Limb (tissue), 2 donors: ENCODE data around the gene CRTAC1.

Experiments
- DNase-seq, 2 donors: peaks; one replicate each; pipeline ENCODE4 v3.0.0-alpha.2; 2016; ENCODE audit errors: extremely low spot score in 2 of 2

The CRTAC1 gene

GRCh38 chr10:97901381-97901780 is 129.0 kb downstream of the CRTAC1 start:
- DNase-seq = no peak

GRCh38 chr10:97898429-97898828 is 132.0 kb downstream of the CRTAC1 start:
- no peak for DNase-seq

DNA sequence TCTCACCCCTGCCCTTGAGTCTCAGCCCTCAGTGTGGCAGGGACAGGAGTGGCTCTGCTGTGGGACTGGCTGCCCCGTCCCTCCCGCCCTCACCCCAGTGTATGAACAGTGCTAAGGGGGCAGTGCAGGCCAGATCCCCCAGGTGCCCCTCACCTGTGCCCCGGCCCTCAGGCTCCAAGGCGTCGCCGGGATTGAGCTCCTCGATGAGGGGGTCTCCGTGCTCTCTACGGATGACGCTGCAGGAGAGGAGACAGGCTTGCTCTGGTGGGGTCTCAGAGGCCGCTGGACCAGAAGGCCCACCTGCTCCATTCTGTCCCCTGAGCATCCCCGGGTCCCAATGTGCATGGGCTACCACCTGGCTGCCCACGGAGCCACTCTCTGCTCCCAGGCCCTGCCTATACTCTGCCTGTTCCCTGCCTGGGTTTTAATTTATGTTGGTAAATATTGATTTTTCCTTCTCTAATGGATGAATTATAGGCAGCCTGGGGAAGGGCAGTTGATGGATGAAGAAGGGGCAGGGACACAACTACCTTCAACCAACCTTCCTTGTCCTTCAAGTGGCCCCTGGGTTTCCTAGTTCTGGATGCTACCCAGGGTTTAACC is 133.6 kb downstream of the CRTAC1 start:
- DNase-seq = no peak

GRCh38 chr10:97895915-97896314 is 134.5 kb downstream of the CRTAC1 start:
- DNase-seq = no peak

DNA sequence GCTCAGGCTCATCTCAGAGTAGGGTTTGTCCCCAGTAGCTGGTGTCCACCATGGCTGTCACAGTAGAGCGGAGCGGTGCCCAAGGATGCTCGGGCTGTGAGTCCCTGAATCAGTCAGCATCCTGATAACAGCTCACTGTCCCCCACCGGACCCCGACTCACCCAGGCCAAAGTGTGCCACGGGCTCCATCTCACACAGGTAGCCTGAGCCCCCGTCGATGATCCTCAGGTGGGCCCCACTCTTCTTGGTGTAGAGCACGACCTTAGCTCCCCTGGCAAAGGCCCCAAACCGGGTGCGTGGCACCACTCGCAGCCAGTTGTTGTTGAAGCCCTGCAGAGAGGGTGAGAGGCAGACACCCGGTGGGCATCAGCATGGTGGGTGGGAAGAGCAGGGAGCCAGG is 135.3 kb downstream of the CRTAC1 start:
- no peak for DNase-seq

- DNase-seq = no peak
Measured at GRCh38 chr10:97894092-97894491, 136.3 kb downstream of the CRTAC1 start.

- DNase-seq = no peak
Measured at GRCh38 chr10:97892939-97893338, 137.5 kb downstream of the CRTAC1 start.

DNA sequence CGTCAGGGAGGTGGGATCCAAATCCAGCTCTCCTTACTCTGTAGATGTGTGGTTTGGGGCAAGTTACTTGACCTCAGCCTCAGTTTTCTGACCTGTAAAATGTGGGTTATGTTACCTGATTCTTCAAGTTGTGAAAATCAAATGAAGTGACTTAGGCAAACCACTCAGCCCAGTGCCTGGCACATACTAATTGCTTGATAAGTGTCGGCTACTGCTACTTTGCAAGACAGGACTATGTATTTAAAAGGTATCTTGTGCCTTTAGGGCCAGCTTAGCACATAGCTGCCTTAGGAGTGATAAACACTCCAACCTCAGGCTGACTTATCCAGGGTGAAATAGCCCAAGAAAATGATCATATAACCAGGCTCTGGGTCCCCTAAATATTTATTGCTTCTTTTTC is 137.9 kb downstream of the CRTAC1 start:
- no peak for DNase-seq

DNA sequence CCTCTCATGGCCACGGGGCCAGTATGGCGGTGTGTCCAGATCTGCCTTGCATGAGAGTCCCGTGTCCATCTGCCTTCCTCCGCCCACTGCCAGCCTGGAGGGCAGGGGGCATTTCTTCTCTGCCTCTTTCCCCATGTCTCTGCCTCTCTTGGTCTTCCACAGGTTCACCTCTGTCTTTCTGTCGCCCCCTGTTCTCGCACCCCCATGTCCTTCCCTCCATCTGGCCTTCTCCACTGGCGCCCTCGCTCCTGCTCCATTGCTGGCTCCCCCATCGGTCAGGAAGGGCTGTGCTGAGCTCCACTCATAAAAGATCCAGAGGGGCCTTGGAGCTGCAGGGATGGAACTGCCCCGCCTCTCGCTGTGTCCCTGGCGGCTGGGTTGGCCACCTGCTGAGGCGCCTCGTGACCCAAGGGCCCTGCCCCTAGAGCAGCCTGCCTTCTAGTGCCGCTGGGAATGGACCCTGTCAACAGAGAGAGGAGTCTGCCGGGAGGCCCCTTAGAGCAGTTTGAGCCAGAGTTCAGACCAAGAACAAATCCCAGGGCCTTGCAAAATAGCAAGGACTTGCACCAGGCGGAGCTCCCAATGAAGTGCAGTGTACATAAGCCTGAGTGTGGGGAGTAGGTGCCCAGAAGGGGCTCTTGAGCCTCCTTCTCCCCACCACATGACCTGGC is 138.8 kb downstream of the CRTAC1 start:
- no peak for DNase-seq

- no peak for DNase-seq
Measured at GRCh38 chr10:97889461-97890265, 140.8 kb downstream of the CRTAC1 start.

- no peak for DNase-seq
Measured at GRCh38 chr10:97888641-97889262, 141.7 kb downstream of the CRTAC1 start.

DNA sequence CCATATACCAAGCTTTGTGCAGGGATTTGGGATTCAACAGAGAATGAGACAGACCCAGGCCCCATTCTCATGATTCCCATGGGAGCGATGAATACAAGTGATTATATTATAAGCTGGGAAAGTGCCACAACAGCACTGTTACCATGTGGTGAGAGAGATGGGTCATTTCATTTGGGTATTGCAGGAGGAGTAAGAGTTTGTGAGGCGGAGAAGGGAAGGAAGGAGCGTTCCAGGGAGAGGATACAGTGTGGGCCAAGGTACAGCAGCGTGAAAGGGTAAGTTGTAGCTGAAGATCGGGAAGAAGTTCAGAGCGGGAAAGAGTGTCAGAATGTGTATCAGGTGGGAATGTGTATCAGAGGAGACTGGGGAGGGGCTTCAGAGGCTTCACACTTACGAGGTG is 142.3 kb downstream of the CRTAC1 start:
- DNase-seq = no peak

- DNase-seq = no peak
Measured at GRCh38 chr10:97887399-97887798, 143.0 kb downstream of the CRTAC1 start.

DNA sequence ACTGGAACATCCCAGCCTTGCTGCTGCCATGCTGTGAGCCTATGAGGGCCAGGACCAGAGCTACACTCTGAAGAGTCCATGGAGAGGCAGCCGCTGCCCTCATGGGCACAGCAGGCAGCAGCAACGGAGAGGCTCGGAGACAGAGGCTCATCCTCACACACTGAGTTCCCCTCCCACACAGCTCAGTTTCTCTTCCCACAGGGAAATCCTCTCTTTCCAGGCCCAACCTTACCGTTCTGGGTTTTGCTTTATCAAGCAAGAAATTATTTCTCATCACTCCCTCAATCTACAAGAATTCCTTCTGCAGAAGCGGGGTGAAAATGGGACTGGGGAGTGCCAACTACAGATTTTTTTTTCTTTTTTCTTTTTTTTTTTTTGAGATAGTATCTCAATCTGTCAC is 144.1 kb downstream of the CRTAC1 start:
- no peak for DNase-seq

DNA sequence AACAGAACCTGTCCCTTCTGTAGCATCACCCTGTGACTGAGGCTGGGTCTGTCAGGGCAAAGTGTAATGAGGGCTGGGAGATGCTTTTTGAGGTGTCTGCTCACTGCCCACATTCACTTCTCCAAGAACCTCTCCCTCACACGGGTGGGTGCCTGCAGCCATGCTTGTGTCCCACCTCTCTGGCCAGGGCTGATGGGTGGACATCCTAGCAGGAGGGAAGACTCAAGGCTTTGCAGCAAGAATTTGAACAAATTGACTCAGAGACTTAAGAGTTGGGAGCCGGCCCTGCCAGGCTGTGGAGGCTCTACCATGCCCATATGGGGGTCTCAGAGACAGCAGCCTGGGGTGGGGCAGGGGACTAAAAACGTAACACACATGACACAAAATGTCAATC is 147.3 kb downstream of the CRTAC1 start:
- no peak for DNase-seq

GRCh38 chr10:97882142-97883091 is 148.0 kb downstream of the CRTAC1 start:
- no peak for DNase-seq

DNA sequence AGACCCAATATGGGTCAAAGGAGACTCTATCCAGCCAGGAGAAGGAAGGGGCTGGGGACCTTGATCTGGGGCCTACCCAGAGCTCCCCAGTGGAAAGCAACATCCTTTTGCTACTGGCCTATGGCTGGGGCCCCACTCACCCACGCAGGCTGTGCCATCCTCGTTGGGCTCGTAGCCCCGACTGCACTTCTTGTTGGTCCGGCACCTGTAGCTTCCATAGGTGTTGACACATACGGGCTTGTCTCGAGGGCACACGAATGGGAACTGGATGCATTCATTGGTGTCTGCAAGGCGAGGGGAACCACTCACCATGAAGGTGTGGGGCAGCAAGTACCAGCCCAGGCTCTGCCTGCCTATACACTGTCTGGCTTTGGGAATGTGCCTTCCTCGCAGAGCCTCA is 150.3 kb downstream of the CRTAC1 start:
- DNase-seq = no peak

DNA sequence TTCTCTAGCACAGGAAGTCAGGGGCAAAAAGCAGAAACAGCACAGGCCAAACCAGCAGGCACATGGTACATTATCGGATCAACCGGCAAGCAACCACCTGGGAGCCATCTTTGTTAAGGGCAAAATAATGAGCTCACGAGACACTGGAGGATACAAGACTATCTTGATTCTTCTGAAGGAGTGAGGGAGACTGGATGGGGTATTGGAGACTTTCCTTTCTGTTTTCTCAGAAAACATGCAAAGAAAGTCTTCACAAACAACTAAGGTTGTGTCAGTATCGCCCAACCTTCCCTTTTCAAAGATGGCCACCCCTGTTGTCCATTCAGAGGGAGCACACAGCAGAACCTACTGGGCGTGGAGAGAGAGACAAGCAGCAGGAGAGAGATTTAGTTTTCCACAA is 151.2 kb downstream of the CRTAC1 start:
- no peak for DNase-seq

- DNase-seq = no peak
Measured at GRCh38 chr10:97876402-97876801, 154.0 kb downstream of the CRTAC1 start.

GRCh38 chr10:97875391-97875790 is 155.0 kb downstream of the CRTAC1 start:
- DNase-seq = no peak

GRCh38 chr10:97874332-97874731 is 156.1 kb downstream of the CRTAC1 start:
- no peak for DNase-seq
